NCI-H1048 (cell line): ENCODE data around the gene BEST1.
"Not testable (repeated sequence)": the region's sequence is repeated elsewhere in the genome, so short reads cannot be mapped to it uniquely, and the experiment has no call there.

ENCODE experiments used
- DNase-seq: peaks from one replicate; lab custom pipeline; 2025; lab: John Stamatoyannopoulos, UW

BEST1 gene

GRCh38 chr11:61949169-61950034, 749 bp upstream of the BEST1 start:
- DNase-seq, result peak; percentile 77

GRCh38 chr11:61951484-61952135, 1.5 kb downstream of the BEST1 start:
- DNase-seq, result no peak

- DNase-seq, result no peak
These were observed 2.7 kb downstream of the BEST1 start for GRCh38 chr11:61952882-61953281.

GRCh38 chr11:61953632-61954031, 3.5 kb downstream of the BEST1 start:
- DNase-seq, result not testable (repeated sequence)

GRCh38 chr11:61954106-61954850, 4.1 kb downstream of the BEST1 start:
- no peak for DNase-seq

GRCh38 chr11:61954851-61955421, 4.8 kb downstream of the BEST1 start:
- DNase-seq, result no peak

- DNase-seq, result no peak
These were observed 5.4 kb downstream of the BEST1 start for GRCh38 chr11:61955422-61956135.

- no peak for DNase-seq
These were observed 6.3 kb downstream of the BEST1 start for GRCh38 chr11:61956191-61957020.

GRCh38 chr11:61957021-61957770, 7.0 kb downstream of the BEST1 start:
- DNase-seq, result no peak

GRCh38 chr11:61958590-61958989, 8.4 kb downstream of the BEST1 start:
- DNase-seq, result no peak

GRCh38 chr11:61959114-61959513, 9.0 kb downstream of the BEST1 start:
- no peak for DNase-seq

- no peak for DNase-seq
These were observed 9.5 kb downstream of the BEST1 start for GRCh38 chr11:61959678-61960077.

- DNase-seq, result no peak
These were observed 10.4 kb downstream of the BEST1 start for GRCh38 chr11:61960532-61960931.

GRCh38 chr11:61961570-61962212, 11.5 kb downstream of the BEST1 start:
- DNase-seq, result no peak

GRCh38 chr11:61962213-61963015, 12.3 kb downstream of the BEST1 start:
- no peak for DNase-seq

GRCh38 chr11:61963016-61963281, 12.8 kb downstream of the BEST1 start:
- DNase-seq, result no peak

- DNase-seq, result no peak
These were observed 13.3 kb downstream of the BEST1 start for GRCh38 chr11:61963282-61964057.

GRCh38 chr11:61964058-61964665, 14.0 kb downstream of the BEST1 start:
- no peak for DNase-seq
